ENCODE results near the gene EFCC1.

Gene EFCC1

DNA sequence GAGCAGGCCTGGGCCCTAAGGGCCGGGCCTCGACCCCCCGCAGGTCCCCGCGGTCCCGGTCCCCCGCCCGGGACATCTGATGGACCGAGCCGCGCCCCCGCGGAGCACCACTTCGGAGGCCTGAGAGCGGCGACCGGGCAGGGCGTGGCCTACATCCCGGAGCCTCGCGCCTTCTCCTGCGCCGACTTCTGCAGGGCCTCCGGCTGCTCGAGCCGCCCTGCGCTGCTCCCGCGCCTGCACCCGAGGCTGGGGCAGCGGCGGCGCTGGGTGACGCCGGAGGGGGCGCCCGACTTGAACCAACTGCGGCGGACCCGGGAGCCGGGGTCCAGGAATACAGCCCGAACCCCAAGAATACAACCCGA is 44.6 kb downstream of the EFCC1 start:
- Histone ChIP-seq H3K79me2 (ENCODE audit: control insufficient read depth, insufficient read depth, low read length, poor library complexity) (no peaks in the 10 kb centered on the region), H3K79me1 (ENCODE audit: low read length) (no peaks in the 10 kb centered on the region), H3K9me3 (ENCODE audit: insufficient read depth, low read depth, low read length) (peaks cover 8% of the 10 kb centered on the region), H2BK5ac (ENCODE audit: low read depth, low read length, poor library complexity) (no peak overlapping the region), H3K4me3 (ENCODE audit: low read depth, low read length) (no peak overlapping the region), H3K4me2 (ENCODE audit: low read length) (no peak overlapping the region), H2BK120ac (ENCODE audit: insufficient read depth, low read length, poor library complexity) (no peak overlapping the region), H3K4me1 (ENCODE audit: control insufficient read depth in 1 of 2, insufficient read depth in 2 of 2, low read length in 2 of 2) (no peaks in the 10 kb centered on the region), H4K8ac (ENCODE audit: low read depth, low read length) (no peak overlapping the region), H3K27me3 (ENCODE audit: insufficient read depth, low read length) (no peaks in the 10 kb centered on the region), H4K91ac (ENCODE audit: low read depth, low read length) (no peak overlapping the region), H2AFZ (ENCODE audit: insufficient read depth, low read length, poor library complexity) (no peak overlapping the region), H3K27ac (ENCODE audit: low read depth, low read length) (no peak overlapping the region), H3K23ac (ENCODE audit: low read length) (no peak overlapping the region), H3K9ac (ENCODE audit: low read length) (no peak overlapping the region), H3K4ac (ENCODE audit: low read depth, low read length) (no peak overlapping the region), H2BK12ac (ENCODE audit: low read length) (no peak overlapping the region), H3K18ac (ENCODE audit: low read length) (no peak overlapping the region), H3K36me3 (ENCODE audit: control insufficient read depth in 1 of 2, insufficient read depth in 2 of 2, low read length in 2 of 2) (no peaks in the 10 kb centered on the region), H3K14ac (ENCODE audit: low read length) (no peak overlapping the region), H4K12ac (ENCODE audit: low read depth, low read length) (no peak overlapping the region), H2AK5ac (ENCODE audit: low read length) (no peak overlapping the region)
- DNase-seq: peak in 1 of 2 donors; percentile 9
- no CpG with 5 or more reads among the region's 43 CpGs for WGBS (ENCODE audit: extremely low coverage, insufficient coverage, insufficient read length)

DNA sequence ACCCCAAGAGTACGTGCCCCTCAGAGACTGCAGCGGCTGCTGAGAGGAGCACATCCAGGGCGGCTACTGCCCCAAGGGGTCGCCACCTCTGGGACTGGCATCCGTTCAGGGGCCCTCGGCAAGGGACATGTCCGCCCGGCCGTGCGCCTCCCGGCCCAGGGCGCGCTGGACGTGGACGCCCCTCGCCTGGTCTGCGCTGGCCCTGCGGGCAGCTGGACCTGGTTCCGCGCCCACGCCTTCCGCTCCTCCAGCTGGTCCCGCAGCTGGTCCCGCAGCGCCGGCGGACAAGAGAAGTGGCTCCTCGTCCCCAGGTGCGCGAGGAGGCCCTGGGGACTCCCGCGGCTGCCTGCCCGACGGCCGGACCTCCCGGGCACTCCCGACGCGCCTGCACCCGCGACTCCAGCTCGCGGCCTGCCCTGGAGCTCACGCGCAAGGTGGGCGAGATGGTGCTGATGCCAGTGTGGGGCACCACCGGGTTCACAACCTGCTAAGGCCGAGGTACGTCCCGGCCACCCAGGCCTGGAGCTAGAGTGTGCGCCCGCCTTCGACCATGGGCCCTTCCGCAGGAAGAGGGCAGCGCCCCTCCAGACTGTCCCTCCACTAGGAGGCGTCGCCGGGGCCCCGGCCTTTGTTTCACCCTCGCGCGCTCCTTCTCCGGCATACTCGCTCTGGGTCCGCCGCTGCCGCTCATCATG is 45.1 kb downstream of the EFCC1 start:
- Histone ChIP-seq H3K14ac (ENCODE audit: low read length) (no peak overlapping the region), H3K9me3 (ENCODE audit: insufficient read depth, low read depth, low read length) (peaks cover 8% of the 10 kb centered on the region), H3K4ac (ENCODE audit: low read depth, low read length) (no peak overlapping the region), H2AK5ac (ENCODE audit: low read length) (no peak overlapping the region), H3K36me3 (ENCODE audit: control insufficient read depth in 1 of 2, insufficient read depth in 2 of 2, low read length in 2 of 2) (no peaks in the 10 kb centered on the region), H3K27me3 (ENCODE audit: insufficient read depth, low read length) (no peaks in the 10 kb centered on the region), H2BK12ac (ENCODE audit: low read length) (no peak overlapping the region), H3K9ac (ENCODE audit: low read length) (no peak overlapping the region), H3K79me2 (ENCODE audit: control insufficient read depth, insufficient read depth, low read length, poor library complexity) (no peaks in the 10 kb centered on the region), H2AFZ (ENCODE audit: insufficient read depth, low read length, poor library complexity) (no peak overlapping the region), H2BK5ac (ENCODE audit: low read depth, low read length, poor library complexity) (no peak overlapping the region), H2BK120ac (ENCODE audit: insufficient read depth, low read length, poor library complexity) (no peak overlapping the region), H3K18ac (ENCODE audit: low read length) (no peak overlapping the region), H3K4me2 (ENCODE audit: low read length) (no peak overlapping the region), H4K91ac (ENCODE audit: low read depth, low read length) (no peak overlapping the region), H3K23ac (ENCODE audit: low read length) (no peak overlapping the region), H3K4me3 (ENCODE audit: low read depth, low read length) (no peak overlapping the region), H3K27ac (ENCODE audit: low read depth, low read length) (no peak overlapping the region), H3K4me1 (ENCODE audit: control insufficient read depth in 1 of 2, insufficient read depth in 2 of 2, low read length in 2 of 2) (no peaks in the 10 kb centered on the region), H4K8ac (ENCODE audit: low read depth, low read length) (no peak overlapping the region), H4K12ac (ENCODE audit: low read depth, low read length) (no peak overlapping the region), H3K79me1 (ENCODE audit: low read length) (no peaks in the 10 kb centered on the region)
- WGBS (ENCODE audit: extremely low coverage, insufficient coverage, insufficient read length): no CpG with 5 or more reads among the region's 67 CpGs
- no peak for DNase-seq

DNA sequence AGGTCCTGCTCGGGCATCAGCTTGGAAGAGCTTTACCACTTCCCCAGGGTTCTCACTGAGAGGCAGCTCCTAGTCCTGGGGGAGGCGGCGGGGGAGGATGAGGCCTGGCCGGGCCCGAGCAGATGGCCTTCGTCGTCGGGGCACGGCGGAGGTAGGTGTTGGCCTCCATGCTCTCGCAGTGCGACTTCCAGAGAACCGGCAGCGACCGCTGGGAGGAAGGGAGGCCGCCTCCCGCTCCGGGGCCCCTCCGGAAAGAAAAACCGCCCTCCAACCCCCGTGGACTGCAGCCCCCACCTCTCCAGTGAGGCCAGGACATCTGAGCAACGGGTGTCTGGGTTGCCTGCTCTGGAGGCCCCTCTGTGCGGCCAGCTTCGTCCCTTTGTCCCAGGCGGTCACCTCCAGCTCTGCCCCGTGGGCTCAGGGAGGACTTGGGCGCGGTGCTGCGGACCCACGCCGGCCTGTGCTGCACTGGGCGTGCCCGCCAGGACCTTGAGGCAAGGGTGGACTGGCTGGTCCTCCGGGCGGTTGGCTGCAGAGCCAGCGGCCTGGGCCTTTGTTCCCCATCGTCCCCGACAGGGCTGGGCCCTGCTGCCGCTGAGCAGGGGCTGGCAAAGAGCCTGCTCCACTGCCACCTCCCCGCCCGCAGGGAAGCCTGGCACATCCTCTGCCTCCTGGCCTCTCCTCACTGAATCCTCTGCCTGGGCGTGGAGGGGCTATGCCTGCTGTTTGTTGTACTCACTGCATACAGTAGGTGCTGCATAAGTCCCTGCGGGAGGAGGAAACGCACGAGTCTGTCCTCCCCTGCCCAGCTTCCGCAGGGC is 45.8 kb downstream of the EFCC1 start:
- H2BK12ac ChIP-seq (ENCODE audit: low read length): no peak overlapping the region
- H3K79me2 ChIP-seq (ENCODE audit: control insufficient read depth, insufficient read depth, low read length, poor library complexity): no peaks in the 10 kb centered on the region
- H3K4me3 ChIP-seq (ENCODE audit: low read depth, low read length): no peak overlapping the region
- no peak overlapping the region for H3K27ac ChIP-seq (ENCODE audit: low read depth, low read length)
- H3K4me2 ChIP-seq (ENCODE audit: low read length): no peak overlapping the region
- H3K27me3 ChIP-seq (ENCODE audit: insufficient read depth, low read length): no peaks in the 10 kb centered on the region
- no peak overlapping the region for H2BK120ac ChIP-seq (ENCODE audit: insufficient read depth, low read length, poor library complexity)
- peaks cover 8% of the 10 kb centered on the region for H3K9me3 ChIP-seq (ENCODE audit: insufficient read depth, low read depth, low read length)
- no peak overlapping the region for H3K14ac ChIP-seq (ENCODE audit: low read length)
- no peak overlapping the region for H4K12ac ChIP-seq (ENCODE audit: low read depth, low read length)
- no peak for DNase-seq
- no peak overlapping the region for H3K9ac ChIP-seq (ENCODE audit: low read length)
- H4K8ac ChIP-seq (ENCODE audit: low read depth, low read length): no peak overlapping the region
- no peak overlapping the region for H3K4ac ChIP-seq (ENCODE audit: low read depth, low read length)
- H4K91ac ChIP-seq (ENCODE audit: low read depth, low read length): no peak overlapping the region
- no peak overlapping the region for H3K23ac ChIP-seq (ENCODE audit: low read length)
- no peaks in the 10 kb centered on the region for H3K4me1 ChIP-seq (ENCODE audit: control insufficient read depth in 1 of 2, insufficient read depth in 2 of 2, low read length in 2 of 2)
- no peak overlapping the region for H2BK5ac ChIP-seq (ENCODE audit: low read depth, low read length, poor library complexity)
- H2AK5ac ChIP-seq (ENCODE audit: low read length): no peak overlapping the region
- no peak overlapping the region for H3K18ac ChIP-seq (ENCODE audit: low read length)
- no peaks in the 10 kb centered on the region for H3K36me3 ChIP-seq (ENCODE audit: control insufficient read depth in 1 of 2, insufficient read depth in 2 of 2, low read length in 2 of 2)
- H2AFZ ChIP-seq (ENCODE audit: insufficient read depth, low read length, poor library complexity): no peak overlapping the region
- H3K79me1 ChIP-seq (ENCODE audit: low read length): no peaks in the 10 kb centered on the region
- WGBS (ENCODE audit: extremely low coverage, insufficient coverage, insufficient read length): no CpG with 5 or more reads among the region's 46 CpGs

DNA sequence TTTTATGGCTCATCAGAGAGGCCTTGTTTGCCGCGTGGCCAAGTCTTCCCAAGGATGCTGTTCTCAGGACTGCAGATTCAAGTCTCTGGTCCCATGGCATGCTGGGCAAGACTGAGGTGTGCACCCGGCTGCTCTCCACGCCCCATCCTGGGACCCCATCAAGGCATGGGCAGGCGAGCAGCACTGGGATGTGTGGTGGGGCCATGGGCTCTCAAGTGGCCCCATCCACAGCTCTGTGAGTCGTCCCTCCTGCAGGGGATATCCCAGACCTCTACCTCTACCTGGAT is 46.4 kb downstream of the EFCC1 start:
- Histone ChIP-seq H4K8ac (ENCODE audit: low read depth, low read length) (no peak overlapping the region), H4K12ac (ENCODE audit: low read depth, low read length) (no peak overlapping the region), H3K4me3 (ENCODE audit: low read depth, low read length) (no peak overlapping the region), H2AK5ac (ENCODE audit: low read length) (no peak overlapping the region), H3K18ac (ENCODE audit: low read length) (no peak overlapping the region), H3K27me3 (ENCODE audit: insufficient read depth, low read length) (no peaks in the 10 kb centered on the region), H3K79me2 (ENCODE audit: control insufficient read depth, insufficient read depth, low read length, poor library complexity) (no peaks in the 10 kb centered on the region), H3K27ac (ENCODE audit: low read depth, low read length) (no peak overlapping the region), H3K14ac (ENCODE audit: low read length) (no peak overlapping the region), H3K4me1 (ENCODE audit: control insufficient read depth in 1 of 2, insufficient read depth in 2 of 2, low read length in 2 of 2) (no peaks in the 10 kb centered on the region), H3K9ac (ENCODE audit: low read length) (no peak overlapping the region), H4K91ac (ENCODE audit: low read depth, low read length) (no peak overlapping the region), H2BK120ac (ENCODE audit: insufficient read depth, low read length, poor library complexity) (no peak overlapping the region), H3K4me2 (ENCODE audit: low read length) (no peak overlapping the region), H2BK12ac (ENCODE audit: low read length) (no peak overlapping the region), H2BK5ac (ENCODE audit: low read depth, low read length, poor library complexity) (no peak overlapping the region), H3K79me1 (ENCODE audit: low read length) (no peaks in the 10 kb centered on the region), H3K9me3 (ENCODE audit: insufficient read depth, low read depth, low read length) (peaks cover 8% of the 10 kb centered on the region), H3K4ac (ENCODE audit: low read depth, low read length) (no peak overlapping the region), H2AFZ (ENCODE audit: insufficient read depth, low read length, poor library complexity) (no peak overlapping the region), H3K23ac (ENCODE audit: low read length) (no peak overlapping the region), H3K36me3 (ENCODE audit: control insufficient read depth in 1 of 2, insufficient read depth in 2 of 2, low read length in 2 of 2) (no peaks in the 10 kb centered on the region)
- WGBS (ENCODE audit: extremely low coverage, insufficient coverage, insufficient read length): no CpG with 5 or more reads among the region's 6 CpGs
- DNase-seq: no peak

Data from trophoblast cell (in vitro differentiated cells and primary cell).